K562 (cell line): ENCODE data around the gene HOTAIR. TPM values are rescaled to one million over a fixed set of nuclear protein-coding genes. Genes with fewer than 3 reads are reported as not detected.
A peak's percentile ranks its signal among the peaks of the same experiment; 100 is the strongest.

Experiments used
- ATAC-seq: fragments of 200-7000 bp; cut with Tn5 transposase; 3 replicates; pipeline ENCODE4 v1.9.1; 2020; ENCODE audit warnings: moderate library complexity
- BruUV-seq: library from RNA; stranded (reverse); fragments of 400-500 nt; replicated peaks from 2 replicates; lab custom pipeline; 2021; lab: Mats Ljungman, UMichigan
- CTCF ChIA-PET: fragments of 300-600 bp; formaldehyde crosslinking; extraction: SDS; loops from one replicate; lab custom pipeline; 2021; ENCODE audit warnings: low intra/inter-chr PET ratio; lab: Yijun Ruan, JAX
- POLR2A ChIA-PET: fragments of 300-600, 350-650 bp; sonication (Branson Sonifier 250); formaldehyde crosslinking; extraction: SDS; loops from one replicate; lab custom pipeline; 2021; ENCODE audit warnings: antibody characterized with exemption, inconsistent platforms; lab: Yijun Ruan, JAX
- DNase-seq, 4 experiments: peaks; one replicate each; pipeline versions ENCODE4 v3.0.0 to v3.0.0-alpha.2; 2011 to 2018; ENCODE audit warnings: low spot score in 3 of 4, mixed read lengths in 3 of 4; ENCODE audit errors: extremely low read depth in 1 of 4
- FAIRE-seq: peaks from 2 replicates; lab custom pipeline; 2011; peaks lifted over from hg19 to GRCh38; lab: Jason Lieb, UNC
- H2AFZ ChIP-seq: 2 replicates; pipeline ENCODE4 v1.6.0; 2011; ENCODE audit warnings: low read depth, low read length, control low read depth, inconsistent platforms
- H3K27ac ChIP-seq: fragments of 200-600 bp; 3 replicates; pipeline ENCODE4 v1.8.0; 2011; ENCODE audit warnings: low read depth, mild to moderate bottlenecking, control low read depth, inconsistent platforms, low read length, moderate library complexity, mixed read lengths; ENCODE audit errors: extremely low read depth
- H3K27me3 ChIP-seq, 2 experiments: fragments of 300-600 bp in 1 of 2; 2 replicates in 1 of 2; 3 replicates in 1 of 2; pipeline versions ENCODE4 v1.6.0 to v1.8.0; 2011; ENCODE audit warnings: inconsistent platforms in 2 of 2, low read length in 2 of 2, mild to moderate bottlenecking in 1 of 2, mixed read lengths in 1 of 2, moderate library complexity in 1 of 2; ENCODE audit not compliant: control insufficient read depth in 2 of 2, insufficient read depth in 2 of 2
- H3K36me3 ChIP-seq: fragments of 300-600 bp; 3 replicates; pipeline ENCODE4 v1.8.0; 2011; ENCODE audit warnings: mild to moderate bottlenecking, low read length, inconsistent platforms; ENCODE audit not compliant: control insufficient read depth, insufficient read depth
- H3K4me1 ChIP-seq, 2 experiments: fragments of 200-600 bp in 1 of 2; replicated peaks in 1 of 2; 2 replicates in 1 of 2; 3 replicates in 1 of 2; pipeline versions ENCODE4 v1.5.1 to v1.8.0; 2011; ENCODE audit warnings: inconsistent platforms in 2 of 2, low read length in 2 of 2, mild to moderate bottlenecking in 1 of 2, mixed read lengths in 1 of 2, moderate library complexity in 1 of 2; ENCODE audit not compliant: control insufficient read depth in 2 of 2, insufficient read depth in 2 of 2
- H3K4me2 ChIP-seq: 2 replicates; pipeline ENCODE4 v1.6.1; 2011; ENCODE audit warnings: low read length, control low read depth, inconsistent platforms, mixed read lengths; ENCODE audit not compliant: insufficient read depth
- H3K4me3 ChIP-seq: fragments of 200-600 bp; sonication (generic), shearing (Covaris generic); 2 replicates; pipeline ENCODE4 v1.5.1; 2016; ENCODE audit warnings: control low read depth, inconsistent platforms
- H3K79me2 ChIP-seq: fragments of 200-600 bp; 3 replicates; pipeline ENCODE4 v1.8.0; 2011; ENCODE audit warnings: low read length, inconsistent platforms; ENCODE audit not compliant: control insufficient read depth, insufficient read depth
- H3K9ac ChIP-seq, 2 experiments: 2 replicates each; pipeline versions ENCODE4 v1.6.0 to v1.6.1; 2011; ENCODE audit warnings: low read depth in 2 of 2, low read length in 2 of 2, control low read depth in 1 of 2, inconsistent platforms in 1 of 2, mild to moderate bottlenecking in 1 of 2, mixed read lengths in 1 of 2; ENCODE audit not compliant: insufficient read depth in 1 of 2
- H3K9me1 ChIP-seq: one replicate; pipeline ENCODE4 v1.6.0; 2011; ENCODE audit warnings: inconsistent platforms, mild to moderate bottlenecking, low read length, moderate library complexity; ENCODE audit not compliant: control insufficient read depth, insufficient read depth
- H3K9me3 ChIP-seq: replicated peaks from 2 replicates; pipeline ENCODE4 v1.5.1; 2011; ENCODE audit warnings: low read depth, low read length, inconsistent platforms; ENCODE audit not compliant: control insufficient read depth, insufficient read depth
- H4K20me1 ChIP-seq: replicated peaks from 2 replicates; pipeline ENCODE4 v1.6.1; 2011; ENCODE audit warnings: low read length, inconsistent platforms, mixed read lengths; ENCODE audit not compliant: control insufficient read depth, insufficient read depth
- BDP1 ChIP-seq: IDR thresholded peaks from 3 replicates; pipeline ENCODE4 v1.6.1; 2011; ENCODE audit not compliant: insufficient read length, insufficient read depth
- BRF1 ChIP-seq: IDR thresholded peaks from 3 replicates; pipeline ENCODE4 v1.6.1; 2011; ENCODE audit warnings: borderline replicate concordance, mild to moderate bottlenecking; ENCODE audit not compliant: insufficient read length; ENCODE audit errors: extremely low read depth
- CTBP1 ChIP-seq: fragments of 450-650 bp; IDR thresholded peaks from 2 replicates; pipeline ENCODE4 v1.6.1; 2016; ENCODE audit warnings: borderline replicate concordance
- EP400 ChIP-seq: fragments of 450-650 bp; IDR thresholded peaks from 2 replicates; pipeline ENCODE4 v1.6.1; 2017; ENCODE audit warnings: antibody characterized with exemption, mild to moderate bottlenecking, moderate library complexity
- HDAC1 ChIP-seq, 2 experiments: fragments of 450-650 bp; IDR thresholded peaks; 2 replicates each; pipeline ENCODE4 v1.6.1; 2016 to 2017; ENCODE audit warnings: inconsistent platforms in 1 of 2, mild to moderate bottlenecking in 1 of 2, moderate library complexity in 1 of 2
- HLTF ChIP-seq: fragments of 450-650 bp; IDR thresholded peaks from 2 replicates; pipeline ENCODE4 v1.6.1; 2016
- IFI16 ChIP-seq: fragments of 250-450 bp; sonication (Bioruptor Pico); IDR thresholded peaks from 2 replicates; pipeline ENCODE4 v2.1.2; 2022; ENCODE audit warnings: mild to moderate bottlenecking, inconsistent platforms
- ILF3 ChIP-seq: fragments of 450-650 bp; IDR thresholded peaks from 2 replicates; pipeline ENCODE4 v1.6.1; 2018; ENCODE audit warnings: antibody characterized with exemption, mild to moderate bottlenecking, moderate library complexity, borderline replicate concordance
- MCM7 ChIP-seq, 2 experiments: fragments of 450-650 bp; IDR thresholded peaks; 2 replicates each; pipeline ENCODE4 v1.6.1; 2016 to 2018
- MIER1 ChIP-seq: fragments of 450-650 bp; IDR thresholded peaks from 2 replicates; pipeline ENCODE4 v1.6.1; 2016; ENCODE audit warnings: antibody characterized with exemption, mild to moderate bottlenecking, low read depth
- NBN ChIP-seq: fragments of 450-650 bp; IDR thresholded peaks from 2 replicates; pipeline ENCODE4 v1.6.1; 2016; ENCODE audit warnings: low read depth, mild to moderate bottlenecking
- NCOA6 ChIP-seq: fragments of 450-650 bp; IDR thresholded peaks from 2 replicates; pipeline ENCODE4 v1.6.1; 2017; ENCODE audit warnings: mild to moderate bottlenecking
- NFYB ChIP-seq: IDR thresholded peaks from 2 replicates; pipeline ENCODE4 v1.6.1; 2011; ENCODE audit warnings: mild to moderate bottlenecking, moderate library complexity; ENCODE audit not compliant: insufficient read length; ENCODE audit errors: extremely low read depth
- NUFIP1 ChIP-seq: fragments of 450-650 bp; IDR thresholded peaks from 2 replicates; pipeline ENCODE4 v1.6.1; 2018; ENCODE audit not compliant: partially characterized antibody
- POLR2B ChIP-seq: fragments of 450-650 bp; IDR thresholded peaks from 2 replicates; pipeline ENCODE4 v1.6.1; 2018; ENCODE audit warnings: low read depth; ENCODE audit not compliant: partially characterized antibody
- SNAPC5 ChIP-seq: fragments of 250-450 bp; sonication (Bioruptor Pico); IDR thresholded peaks from 2 replicates; pipeline ENCODE4 v1.8.0; 2021; ENCODE audit warnings: moderate library complexity, mild to moderate bottlenecking, inconsistent platforms
- SUPT5H ChIP-seq: fragments of 450-650 bp; IDR thresholded peaks from 2 replicates; pipeline ENCODE4 v1.6.1; 2016
- TAF7 ChIP-seq: fragments of 450-650 bp; IDR thresholded peaks from 2 replicates; pipeline ENCODE4 v1.6.1; 2016; ENCODE audit warnings: missing genetic modification characterization, missing compliant biosample characterization
- THRA ChIP-seq: fragments of 450-650 bp; IDR thresholded peaks from 2 replicates; pipeline ENCODE4 v1.6.1; 2017; ENCODE audit warnings: mild to moderate bottlenecking, moderate library complexity
- TRIM28 ChIP-seq: fragments of 450-650 bp; IDR thresholded peaks from 2 replicates; pipeline ENCODE4 v1.6.1; 2017
- ZFP30 ChIP-seq: fragments of 250-450 bp; sonication (Bioruptor Pico); IDR thresholded peaks from 2 replicates; pipeline ENCODE4 v1.8.0; 2022; ENCODE audit warnings: moderate library complexity, mild to moderate bottlenecking, inconsistent platforms, borderline replicate concordance
- ZNF146 ChIP-seq: IDR thresholded peaks from one replicate; pipeline ENCODE4 v1.6.1; 2018; ENCODE audit warnings: missing compliant biosample characterization; ENCODE audit not compliant: unreplicated experiment
- ZNF217 ChIP-seq: sonication (generic); formaldehyde crosslinking; IDR thresholded peaks from 2 replicates; pipeline ENCODE4 v1.8.0; 2022; ENCODE audit warnings: mild to moderate bottlenecking, missing genetic modification reagents
- ZNF778 ChIP-seq: fragments of 450-650 bp; formaldehyde crosslinking; IDR thresholded peaks from 2 replicates; pipeline ENCODE4 v1.4.0; 2020; ENCODE audit warnings: mild to moderate bottlenecking, moderate library complexity
- WGBS: fragments of 100-300 bp; shearing (Covaris generic); methylation state at CpG from one replicate; pipeline ENCODE4 v1.1.6; 2016; ENCODE audit warnings: low coverage, mixed read lengths; ENCODE audit not compliant: insufficient coverage; ENCODE audit errors: missing lambda C conversion rate; 5-methylcytosine and 5-hydroxymethylcytosine counted together
- in situ Hi-C: fragments of 300-500 bp; cut with MboI; formaldehyde crosslinking; loops from 4 replicates; pipeline ENCODE4 v1.15.0; 2018; ENCODE audit warnings: inconsistent platforms, mixed read lengths
- intact Hi-C: fragments of 100-400 bp; cut with micrococcal nuclease; formaldehyde crosslinking; loops from 2 replicates; pipeline ENCODE4 v1.14.2; 2022
- polyA plus RNA-seq, 8 experiments: library from polyadenylated mRNA; depleted of rRNA in 4 of 8; stranded (reverse) in 5 of 8; unstranded in 3 of 8; fragments of >200 nt; fragmentation: Nextera tagmentation in 2 of 8; fragmentation: Illumina TruSeq in 1 of 8; extraction: Ambion mirVana in 2 of 8; extraction: Trizol in 1 of 8; gene quantifications; 2 replicates each; pipeline versions ENCODE4 v1.2.1 to v1.2.3, GENCODE V29; 2011 to 2014; ENCODE audit warnings: inconsistent platforms in 1 of 8, missing spikeins in 1 of 8
- total RNA-seq, 7 experiments: library from RNA; depleted of rRNA in 6 of 7; stranded (reverse); fragments of >200 nt in 6 of 7; fragmentation: Illumina TruSeq in 2 of 7; extraction: Trizol in 2 of 7; gene quantifications; 2 replicates each; pipeline versions ENCODE4 v1.2.1 to v1.2.3, GENCODE V29; 2011 to 2021; ENCODE audit warnings: low replicate concordance in 1 of 7

Gene HOTAIR
- total and polyA plus RNA-seq, 9 of the 15 experiments (the other 6 are each of a cell fraction or from before 2014, with no cell fraction given): 0.04 TPM; not detected in 8

GRCh38 chr12:53994264-53995001 lies 19.7 kb upstream of the HOTAIR start:
- ATAC-seq (peak; percentile 55), DNase-seq (peak; percentile 65 to 75 (median 72)), FAIRE-seq (no peak)
- H4K20me1 ChIP-seq: no peaks in the 10 kb centered on the region
- peak overlapping the region; percentile 92 for H3K4me2 ChIP-seq
- WGBS: 2% methylated on average over 20 of the region's 60 CpGs
- H3K36me3 ChIP-seq: no peaks in the 10 kb centered on the region
- BruUV-seq: no TSS peak
- in situ Hi-C loops: no loop called here
- H2AFZ ChIP-seq: peak overlapping the region; percentile 93
- H3K79me2 ChIP-seq: peaks cover 27% of the 10 kb centered on the region
- CTCF ChIA-PET: no interaction called here
- peak overlapping the region; percentile 94 for H3K27ac ChIP-seq
- H3K27me3 ChIP-seq: peaks cover 0 to 10% of the 10 kb centered on the region in 2 experiments; a peak in 2 of 5 replicates
- H3K4me3 ChIP-seq: peak overlapping the region; percentile 61
- H3K9me3 ChIP-seq: no peaks in the 10 kb centered on the region
- H3K9me1 ChIP-seq: no peaks in the 10 kb centered on the region
- intact Hi-C loops: no loop called here
- POLR2A ChIA-PET: interaction anchor here (1.2 to 1.9 kb wide), 2 partner anchors 23 to 213 kb away, joined by 4 read pairs; no protein-coding TSS in a partner anchor
- peaks cover 41 to 68% of the 10 kb centered on the region in 2 experiments for H3K4me1 ChIP-seq
- peak overlapping the region; percentile 87 to 96 for H3K9ac ChIP-seq
- TF ChIP-seq CTBP1: no peak
- no peak for TF ChIP-seq BRF1
- no peak for TF ChIP-seq NBN
- TF ChIP-seq SNAPC5 (CRISPR knock-in tag): no peak
- TF ChIP-seq BDP1: no peak
- no peak for TF ChIP-seq IFI16
- TF ChIP-seq MIER1: no peak
- no peak for TF ChIP-seq EP400
- no peak for TF ChIP-seq ZNF146 (CRISPR knock-in tag)
- no peak for TF ChIP-seq ZNF778 (CRISPR knock-in tag)
- peak; percentile 80 for TF ChIP-seq NUFIP1
- peak; percentile 17 for TF ChIP-seq SUPT5H
- TF ChIP-seq THRA: no peak
- no peak for TF ChIP-seq MCM7 (IDR thresholded peaks at IDR 0.05)
- TF ChIP-seq NCOA6: no peak
- no peak for TF ChIP-seq TRIM28
- peak; percentile 18 for TF ChIP-seq POLR2B
- peak in 1 of 2 experiments; percentile 35; a peak in 2 of 4 replicates for TF ChIP-seq HDAC1 (IDR thresholded peaks at IDR 0.05)
- no peak for TF ChIP-seq HLTF
- TF ChIP-seq ZNF217 (CRISPR knock-in tag): no peak
- TF ChIP-seq NFYB: no peak
- no peak for TF ChIP-seq ILF3
- TF ChIP-seq TAF7 (tag): no peak
- TF ChIP-seq ZFP30 (CRISPR knock-in tag): no peak
